Measurements from ENCODE around the gene NCAPG2.
"Not testable (repeated sequence)": the region's sequence is repeated elsewhere in the genome, so short reads cannot be mapped to it uniquely, and the experiment has no call there.

Gene NCAPG2

GRCh38 chr7:158626289-158626688 lies 78.3 kb downstream of the NCAPG2 start:
- not testable (repeated sequence) for DNase-seq

GRCh38 chr7:158623241-158623640 lies 81.4 kb downstream of the NCAPG2 start:
- DNase-seq, result no peak

GRCh38 chr7:158620839-158621441 lies 83.7 kb downstream of the NCAPG2 start:
- DNase-seq, result no peak

GRCh38 chr7:158620418-158620817 lies 84.2 kb downstream of the NCAPG2 start:
- DNase-seq, result no peak

GRCh38 chr7:158618745-158619140 lies 85.9 kb downstream of the NCAPG2 start:
- DNase-seq, result no peak

- no peak for DNase-seq
Measured at GRCh38 chr7:158617737-158618128, 86.9 kb downstream of the NCAPG2 start.

- no peak for DNase-seq
Measured at GRCh38 chr7:158616050-158616449, 88.6 kb downstream of the NCAPG2 start.

- no peak for DNase-seq
Measured at GRCh38 chr7:158614700-158615099, 89.9 kb downstream of the NCAPG2 start.

- DNase-seq, result no peak
Measured at GRCh38 chr7:158613481-158613880, 91.1 kb downstream of the NCAPG2 start.

- DNase-seq, result no peak
Measured at GRCh38 chr7:158612546-158612945, 92.1 kb downstream of the NCAPG2 start.

- DNase-seq, result no peak
Measured at GRCh38 chr7:158611541-158611940, 93.1 kb downstream of the NCAPG2 start.

GRCh38 chr7:158609313-158609974 lies 95.2 kb downstream of the NCAPG2 start:
- DNase-seq, result no peak

- DNase-seq, result no peak
Measured at GRCh38 chr7:158607563-158607962, 97.0 kb downstream of the NCAPG2 start.

GRCh38 chr7:158606671-158607424 lies 97.8 kb downstream of the NCAPG2 start:
- no peak for DNase-seq

GRCh38 chr7:158606129-158606528 lies 98.5 kb downstream of the NCAPG2 start:
- no peak for DNase-seq

- no peak for DNase-seq
Measured at GRCh38 chr7:158603773-158604755, 100.5 kb downstream of the NCAPG2 start.

GRCh38 chr7:158602905-158603772 lies 101.5 kb downstream of the NCAPG2 start:
- no peak for DNase-seq

- DNase-seq, result no peak
Measured at GRCh38 chr7:158602041-158602440, 102.6 kb downstream of the NCAPG2 start.

GRCh38 chr7:158601090-158601489 lies 103.5 kb downstream of the NCAPG2 start:
- DNase-seq, result no peak

GRCh38 chr7:158596745-158597144 lies 107.9 kb downstream of the NCAPG2 start:
- no peak for DNase-seq

GRCh38 chr7:158596309-158596708 lies 108.3 kb downstream of the NCAPG2 start:
- DNase-seq, result no peak

GRCh38 chr7:158595068-158595467 lies 109.5 kb downstream of the NCAPG2 start:
- no peak for DNase-seq
